PC-3 (cell line): ENCODE measurements around the gene KCNH4. TPM values are rescaled to one million over a fixed set of nuclear protein-coding genes. Genes with fewer than 3 reads are reported as not detected.

Experiments used
- ATAC-seq: fragments of 200-7000 bp; cut with Tn5 transposase; 2 replicates; pipeline ENCODE4 v1.9.1; 2020; ENCODE audit warnings: mild to moderate bottlenecking, moderate library complexity
- BruUV-seq: library from RNA; stranded (reverse); fragments of 400-500 nt; replicated peaks from 2 replicates; lab custom pipeline; 2021; lab: Mats Ljungman, UMichigan
- CTCF ChIA-PET: fragments of 300-600 bp; sonication (Branson Sonifier 250); formaldehyde crosslinking; loops from one replicate; lab custom pipeline; 2022; ENCODE audit warnings: antibody characterized with exemption; lab: Charles Lee
- POLR2A ChIA-PET: fragments of 300-600 bp; sonication (Branson Sonifier 250); formaldehyde crosslinking; loops from one replicate; lab custom pipeline; 2022; ENCODE audit warnings: antibody characterized with exemption; ENCODE audit not compliant: unreplicated experiment; lab: Charles Lee
- DNase-seq: peaks from one replicate; pipeline ENCODE4 v3.0.0-alpha.2; 2015
- H2AFZ ChIP-seq: fragments of 300-600 bp; sonication (generic); 2 replicates; pipeline ENCODE4 v1.6.0; 2016; ENCODE audit warnings: antibody characterized with exemption, low read length
- H3F3A ChIP-seq: fragments of 300-600 bp; sonication (generic); one replicate; pipeline ENCODE4 v1.6.0; 2017; ENCODE audit warnings: antibody characterized with exemption, low read length, control low read depth, mild to moderate bottlenecking; ENCODE audit not compliant: unreplicated experiment
- H3K27ac ChIP-seq: fragments of 300-600 bp; sonication (generic); 2 replicates; pipeline ENCODE4 v1.5.1; 2016; ENCODE audit warnings: mild to moderate bottlenecking, low read length
- H3K27me3 ChIP-seq: fragments of 300-600 bp; sonication (generic); 2 replicates; pipeline ENCODE4 v1.6.1; 2016; ENCODE audit warnings: low read length, mixed read lengths
- H3K36me3 ChIP-seq: fragments of 300-600 bp; sonication (generic); 2 replicates; pipeline ENCODE4 v1.6.1; 2016; ENCODE audit warnings: low read depth, mixed run types, low read length, mixed read lengths
- H3K4me1 ChIP-seq: fragments of 300-600 bp; sonication (generic); 2 replicates; pipeline ENCODE4 v1.5.1; 2016; ENCODE audit warnings: low read length; ENCODE audit not compliant: insufficient read depth
- H3K4me2 ChIP-seq: fragments of 300-600 bp; sonication (generic); 2 replicates; pipeline ENCODE4 v1.6.0; 2016; ENCODE audit warnings: low read length
- H3K4me3 ChIP-seq: fragments of 300-600 bp; sonication (generic); 2 replicates; pipeline ENCODE4 v1.5.1; 2016; ENCODE audit warnings: mild to moderate bottlenecking, low read length, mixed read lengths
- H3K79me2 ChIP-seq: fragments of 300-600 bp; sonication (generic); 2 replicates; pipeline ENCODE4 v1.6.1; 2017; ENCODE audit warnings: low read length, mixed read lengths
- H3K9ac ChIP-seq: fragments of 300-600 bp; sonication (generic); 2 replicates; pipeline ENCODE4 v1.6.0; 2016; ENCODE audit warnings: mild to moderate bottlenecking, low read length
- H3K9me2 ChIP-seq: fragments of 300-600 bp; sonication (generic); replicated peaks from 2 replicates; pipeline ENCODE4 v1.6.1; 2016; ENCODE audit warnings: mixed run types, low read length, mixed read lengths
- H3K9me3 ChIP-seq: fragments of 300-600 bp; sonication (generic); 2 replicates; pipeline ENCODE4 v1.6.1; 2016; ENCODE audit warnings: low read length, mixed read lengths
- H4K20me1 ChIP-seq: fragments of 300-600 bp; sonication (generic); 2 replicates; pipeline ENCODE4 v1.6.1; 2016; ENCODE audit warnings: low read length, mixed read lengths
- EZH2 ChIP-seq: fragments of 300-600 bp; sonication (generic); IDR thresholded peaks from one replicate; pipeline ENCODE4 v1.6.1; 2017; ENCODE audit warnings: antibody characterized with exemption, mild to moderate bottlenecking, low read length; ENCODE audit not compliant: unreplicated experiment
- EZH2phosphoT487 ChIP-seq: fragments of 300-600 bp; sonication (generic); IDR thresholded peaks from 2 replicates; pipeline ENCODE4 v1.6.1; 2018; ENCODE audit warnings: mild to moderate bottlenecking, antibody characterized with exemption, low read length, borderline replicate concordance
- intact Hi-C: fragments of 100-400 bp; cut with micrococcal nuclease; formaldehyde crosslinking; loops from 2 replicates; pipeline ENCODE4 v1.9.0; 2023
- total RNA-seq: library from RNA; depleted of rRNA; stranded (reverse); fragments of >200 nt; gene quantifications from 2 replicates; pipeline ENCODE4 v1.2.3, GENCODE V29; 2014
- TF ChIP-seq, protein P1 (sequence below): fragments of 300-600 bp; sonication (generic); conservative IDR thresholded peaks from 2 replicates; pipeline ENCODE4 v1.5.1; 2017; ENCODE audit warnings: antibody characterized with exemption, low read depth, mild to moderate bottlenecking, low read length

The KCNH4 gene
- total RNA-seq, 1 experiment from 2014 or later = not detected

DNA sequence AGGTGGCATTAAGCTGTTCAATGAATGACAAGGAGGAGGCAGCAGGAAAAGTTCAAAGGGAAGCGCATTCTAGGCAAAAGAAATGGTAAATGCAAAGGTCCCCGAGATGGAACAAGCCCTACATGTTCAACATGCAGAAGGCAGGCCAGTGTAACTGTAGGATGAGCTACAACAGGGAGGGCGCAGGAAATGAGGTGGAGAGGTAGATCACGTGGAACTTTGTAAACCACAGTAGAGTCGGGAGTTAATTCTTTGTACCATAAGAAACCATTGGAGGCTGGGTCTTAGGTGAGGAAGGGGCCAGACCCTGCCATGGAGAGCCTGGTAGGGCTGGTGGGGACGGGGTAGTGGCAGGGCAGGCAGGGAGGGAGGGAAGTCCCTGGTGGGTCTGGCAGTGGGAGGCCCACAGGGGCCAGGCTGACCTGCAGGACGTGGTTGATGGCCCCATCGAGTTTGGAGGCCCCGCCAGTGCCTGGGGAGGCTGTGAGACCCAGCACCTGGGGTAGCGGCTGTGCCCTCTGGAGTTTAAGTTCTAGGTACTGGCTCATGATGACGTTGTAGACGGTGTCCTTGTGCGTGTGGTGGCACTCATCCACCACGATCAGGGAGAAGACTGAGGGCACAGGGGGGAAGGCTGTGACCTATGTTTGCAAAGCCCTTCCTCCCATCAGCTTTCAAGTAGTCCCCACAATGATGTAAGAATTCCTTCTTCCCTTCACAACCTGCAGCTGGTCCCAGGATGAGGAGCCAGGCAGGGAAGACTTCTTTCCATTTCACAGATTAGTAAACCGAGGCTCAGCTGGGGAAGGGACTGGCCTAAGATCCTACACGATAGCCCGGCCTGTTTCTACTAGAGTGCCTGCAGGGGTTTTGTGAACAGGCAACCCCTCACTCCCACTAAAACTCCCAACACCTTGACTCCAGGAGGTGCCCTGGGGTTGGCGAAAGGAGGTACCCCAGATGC is 70.4 kb downstream of the KCNH4 start:
- BruUV-seq = no TSS peak
- Histone ChIP-seq H3K79me2 (no peaks in the 10 kb centered on the region), H3K9me3 (no peaks in the 10 kb centered on the region), H2AFZ (no peak overlapping the region), H3K36me3 (no peaks in the 10 kb centered on the region), H3K4me2 (no peak overlapping the region), H3F3A (no peaks in the 10 kb centered on the region), H3K27me3 (no peaks in the 10 kb centered on the region), H3K9me2 (no peaks in the 10 kb centered on the region), H3K4me3 (no peak overlapping the region), H4K20me1 (no peaks in the 10 kb centered on the region), H3K4me1 (no peaks in the 10 kb centered on the region), H3K27ac (no peak overlapping the region), H3K9ac (no peak overlapping the region)
- DNase-seq (no peak), ATAC-seq (no peak)
- ChIA-PET CTCF (no interaction called here), POLR2A (no interaction called here)
- TF ChIP-seq EZH2 (no peak), EZH2phosphoT487 (no peak)
- TF ChIP-seq, protein P1, sequence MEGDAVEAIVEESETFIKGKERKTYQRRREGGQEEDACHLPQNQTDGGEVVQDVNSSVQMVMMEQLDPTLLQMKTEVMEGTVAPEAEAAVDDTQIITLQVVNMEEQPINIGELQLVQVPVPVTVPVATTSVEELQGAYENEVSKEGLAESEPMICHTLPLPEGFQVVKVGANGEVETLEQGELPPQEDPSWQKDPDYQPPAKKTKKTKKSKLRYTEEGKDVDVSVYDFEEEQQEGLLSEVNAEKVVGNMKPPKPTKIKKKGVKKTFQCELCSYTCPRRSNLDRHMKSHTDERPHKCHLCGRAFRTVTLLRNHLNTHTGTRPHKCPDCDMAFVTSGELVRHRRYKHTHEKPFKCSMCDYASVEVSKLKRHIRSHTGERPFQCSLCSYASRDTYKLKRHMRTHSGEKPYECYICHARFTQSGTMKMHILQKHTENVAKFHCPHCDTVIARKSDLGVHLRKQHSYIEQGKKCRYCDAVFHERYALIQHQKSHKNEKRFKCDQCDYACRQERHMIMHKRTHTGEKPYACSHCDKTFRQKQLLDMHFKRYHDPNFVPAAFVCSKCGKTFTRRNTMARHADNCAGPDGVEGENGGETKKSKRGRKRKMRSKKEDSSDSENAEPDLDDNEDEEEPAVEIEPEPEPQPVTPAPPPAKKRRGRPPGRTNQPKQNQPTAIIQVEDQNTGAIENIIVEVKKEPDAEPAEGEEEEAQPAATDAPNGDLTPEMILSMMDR = no peak
- intact Hi-C loops = no loop called here

DNA sequence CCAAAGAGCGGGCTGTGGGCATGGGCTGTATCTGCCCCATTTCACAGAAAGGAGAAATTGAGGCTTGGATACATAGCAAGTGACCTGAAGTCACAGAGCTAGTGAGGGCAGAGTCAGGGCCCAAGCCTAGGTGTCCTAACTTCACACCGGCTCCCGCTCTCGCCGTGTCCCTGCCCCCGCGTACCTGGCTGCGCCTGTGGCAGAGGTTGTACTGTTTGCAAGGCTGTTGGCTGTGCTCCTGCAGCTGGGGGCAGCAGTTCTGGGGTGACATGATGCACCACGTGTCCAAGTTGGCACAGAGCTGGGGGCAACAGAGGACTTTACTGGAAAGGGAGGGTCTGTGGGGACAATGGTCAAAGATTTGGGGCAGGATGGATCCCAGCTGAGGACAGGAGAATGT is 71.9 kb downstream of the KCNH4 start:
- Histone ChIP-seq H2AFZ (no peak overlapping the region), H3K79me2 (no peaks in the 10 kb centered on the region), H3F3A (no peaks in the 10 kb centered on the region), H3K9me2 (no peaks in the 10 kb centered on the region), H3K9ac (no peak overlapping the region), H3K36me3 (no peaks in the 10 kb centered on the region), H3K4me1 (no peaks in the 10 kb centered on the region), H3K9me3 (no peaks in the 10 kb centered on the region), H3K27ac (no peak overlapping the region), H3K4me2 (no peak overlapping the region), H3K27me3 (no peaks in the 10 kb centered on the region), H3K4me3 (no peak overlapping the region), H4K20me1 (no peaks in the 10 kb centered on the region)
- intact Hi-C loops = no loop called here
- CTCF ChIA-PET = no interaction called here
- TF ChIP-seq EZH2 (no peak), EZH2phosphoT487 (no peak)
- TF ChIP-seq, protein P1 = no peak
- BruUV-seq = no TSS peak
- no peak for ATAC-seq
- no peak for DNase-seq
- POLR2A ChIA-PET = no interaction called here
